GM23338 (cell line): ENCODE measurements around the gene KRTAP19-5. TPM values are rescaled to one million over a fixed set of nuclear protein-coding genes. Genes with fewer than 3 reads are reported as not detected.

ENCODE experiments used
- ATAC-seq: fragments of 200-7000 bp; cut with Tn5 transposase; 3 replicates; pipeline ENCODE4 v1.9.1; 2020
- DNase-seq: peaks from one replicate; pipeline ENCODE4 v3.0.0-alpha.2; 2015; ENCODE audit warnings: low spot score
- H2AFZ ChIP-seq: fragments of 200-600 bp; sonication (generic); 2 replicates; pipeline ENCODE4 v1.8.0; 2016; ENCODE audit warnings: antibody characterized with exemption, mild to moderate bottlenecking, moderate library complexity
- H3F3A ChIP-seq: fragments of 200-600 bp; sonication (generic); replicated peaks from 2 replicates; pipeline ENCODE4 v1.8.0; 2017; ENCODE audit warnings: antibody characterized with exemption, mixed run types, low read depth
- H3K27ac ChIP-seq: fragments of 200-600 bp; sonication (generic); 2 replicates; pipeline ENCODE4 v1.6.1; 2016; ENCODE audit warnings: low read depth
- H3K27me3 ChIP-seq: fragments of 200-600 bp; sonication (generic); 2 replicates; pipeline ENCODE4 v1.8.0; 2016; ENCODE audit warnings: mild to moderate bottlenecking, mixed run types, moderate library complexity; ENCODE audit not compliant: insufficient read depth
- H3K36me3 ChIP-seq: fragments of 200-600 bp; sonication (generic); 2 replicates; pipeline ENCODE4 v1.8.0; 2016; ENCODE audit warnings: mild to moderate bottlenecking; ENCODE audit not compliant: insufficient read depth
- H3K4me1 ChIP-seq: fragments of 200-600 bp; sonication (generic); 2 replicates; pipeline ENCODE4 v1.8.0; 2016; ENCODE audit warnings: mild to moderate bottlenecking, moderate library complexity; ENCODE audit not compliant: insufficient read depth
- H3K4me2 ChIP-seq: fragments of 200-600 bp; sonication (generic); 2 replicates; pipeline ENCODE4 v1.7.1; 2017; ENCODE audit warnings: mixed run types
- H3K4me3 ChIP-seq: fragments of 200-600 bp; sonication (generic); 2 replicates; pipeline ENCODE4 v1.6.1; 2016; ENCODE audit warnings: mixed run types
- H3K79me2 ChIP-seq: fragments of 200-600 bp; sonication (generic); replicated peaks from 2 replicates; pipeline ENCODE4 v1.8.0; 2017; ENCODE audit warnings: mild to moderate bottlenecking; ENCODE audit not compliant: insufficient read depth
- H3K9me2 ChIP-seq: fragments of 200-600 bp; sonication (generic); 2 replicates; pipeline ENCODE4 v1.8.0; 2017; ENCODE audit not compliant: insufficient read depth
- H4K20me1 ChIP-seq: fragments of 200-600 bp; sonication (generic); replicated peaks from 2 replicates; pipeline ENCODE4 v1.8.0; 2017; ENCODE audit warnings: mild to moderate bottlenecking; ENCODE audit not compliant: insufficient read depth
- H3K27ac Mint-ChIP-seq: 2 replicates; pipeline ENCODE4 v1.8.0; 2020; ENCODE audit warnings: inconsistent platforms, mild to moderate bottlenecking, moderate library complexity, mixed read lengths
- H3K27me3 Mint-ChIP-seq: 3 replicates; pipeline ENCODE4 v1.8.0; 2022; ENCODE audit warnings: low read depth, mild to moderate bottlenecking, moderate library complexity, mixed read lengths, inconsistent platforms; ENCODE audit not compliant: insufficient read depth, poor library complexity
- H3K36me3 Mint-ChIP-seq: 3 replicates; pipeline ENCODE4 v1.8.0; 2021; ENCODE audit warnings: low read depth, mild to moderate bottlenecking, inconsistent platforms, moderate library complexity, mixed read lengths
- H3K4me1 Mint-ChIP-seq: 3 replicates; pipeline ENCODE4 v1.8.0; 2020; ENCODE audit warnings: mild to moderate bottlenecking, inconsistent platforms, mixed read lengths
- H3K4me3 Mint-ChIP-seq: 3 replicates; pipeline ENCODE4 v1.8.0; 2021; ENCODE audit warnings: moderate library complexity, mild to moderate bottlenecking, inconsistent platforms, mixed read lengths
- H3K9me3 Mint-ChIP-seq: 3 replicates; pipeline ENCODE4 v1.8.0; 2020; ENCODE audit warnings: moderate library complexity, mild to moderate bottlenecking, inconsistent platforms, mixed read lengths
- CREB1 ChIP-seq: fragments of 250-450 bp; sonication (Bioruptor Pico); IDR thresholded peaks from 2 replicates; pipeline ENCODE4 v1.5.0; 2020; ENCODE audit warnings: low read depth, mild to moderate bottlenecking, moderate library complexity
- EZH2 ChIP-seq: fragments of 200-600 bp; sonication (generic); IDR thresholded peaks from one replicate; pipeline ENCODE4 v1.8.0; 2017; ENCODE audit warnings: antibody characterized with exemption, mild to moderate bottlenecking, low read depth; ENCODE audit not compliant: unreplicated experiment
- EZH2phosphoT487 ChIP-seq: fragments of 200-600 bp; sonication (generic); IDR thresholded peaks from one replicate; pipeline ENCODE4 v1.8.1; 2018; ENCODE audit warnings: antibody characterized with exemption; ENCODE audit not compliant: unreplicated experiment
- JUNB ChIP-seq: IDR thresholded peaks from one replicate; pipeline ENCODE4 v1.6.1; 2016; ENCODE audit warnings: antibody characterized with exemption; ENCODE audit not compliant: unreplicated experiment
- NANOG ChIP-seq: IDR thresholded peaks from 2 replicates; pipeline ENCODE4 v1.6.1; 2016; ENCODE audit warnings: antibody characterized with exemption, borderline replicate concordance
- POLR2AphosphoS5 ChIP-seq: IDR thresholded peaks from 2 replicates; pipeline ENCODE4 v1.6.1; 2016; ENCODE audit warnings: antibody characterized with exemption, low read depth
- STAT1 ChIP-seq: IDR thresholded peaks from one replicate; pipeline ENCODE4 v1.6.1; 2016; ENCODE audit warnings: antibody characterized with exemption; ENCODE audit not compliant: unreplicated experiment
- ZNF114 ChIP-seq: fragments of 250-450 bp; sonication (Bioruptor Pico); IDR thresholded peaks from 2 replicates; pipeline ENCODE4 v1.5.0; 2020; ENCODE audit warnings: mild to moderate bottlenecking, moderate library complexity
- ZNF331 ChIP-seq: fragments of 250-450 bp; sonication (Bioruptor Pico); IDR thresholded peaks from 2 replicates; pipeline ENCODE4 v1.5.0; 2020; ENCODE audit warnings: low read depth, mild to moderate bottlenecking, moderate library complexity
- long read RNA-seq: library from polyadenylated mRNA; unstranded; transcript quantifications from one replicate; pipeline ENCODE4 v2.0.0, GENCODE V29; 2020; ENCODE audit not compliant: unreplicated experiment
- polyA plus RNA-seq: library from polyadenylated mRNA; unstranded; fragments of >200 nt; fragmentation: Nextera tagmentation; extraction: Ambion mirVana; gene quantifications from 2 replicates; pipeline ENCODE4 v1.2.1, GENCODE V29; 2016
- total RNA-seq: library from RNA; depleted of rRNA; stranded (reverse); fragments of >200 nt; shearing (Covaris generic); gene quantifications from 2 replicates; pipeline ENCODE4 v1.2.3, GENCODE V29; 2014; rRNA removed
- TF ChIP-seq, protein P1 (sequence below): IDR thresholded peaks from 2 replicates; pipeline ENCODE4 v1.6.1; 2016; ENCODE audit warnings: antibody characterized with exemption
- TF ChIP-seq, protein P2 (sequence below): IDR thresholded peaks from one replicate; pipeline ENCODE4 v1.6.1; 2018; ENCODE audit warnings: antibody characterized with exemption; ENCODE audit not compliant: unreplicated experiment
- TF ChIP-seq, protein P3 (sequence below), 2 experiments: fragments of 200-600 bp in 1 of 2; sonication (generic) in 1 of 2; conservative IDR thresholded peaks; 2 replicates each; pipeline versions ENCODE4 v1.5.1 to v1.6.1; 2016 to 2017; ENCODE audit warnings: antibody characterized with exemption in 2 of 2, low read depth in 2 of 2, mild to moderate bottlenecking in 2 of 2, moderate library complexity in 1 of 2
- TF ChIP-seq, protein P4 (sequence below): fragments of 250-450 bp; sonication (Bioruptor Pico); IDR thresholded peaks from 2 replicates; pipeline ENCODE4 v1.5.0; 2020; ENCODE audit warnings: mild to moderate bottlenecking, moderate library complexity

KRTAP19-5 gene
- total RNA-seq, result not detected in 2 replicates
- not detected in 2 replicates for polyA plus RNA-seq
- long read RNA-seq, result 0 reads

DNA sequence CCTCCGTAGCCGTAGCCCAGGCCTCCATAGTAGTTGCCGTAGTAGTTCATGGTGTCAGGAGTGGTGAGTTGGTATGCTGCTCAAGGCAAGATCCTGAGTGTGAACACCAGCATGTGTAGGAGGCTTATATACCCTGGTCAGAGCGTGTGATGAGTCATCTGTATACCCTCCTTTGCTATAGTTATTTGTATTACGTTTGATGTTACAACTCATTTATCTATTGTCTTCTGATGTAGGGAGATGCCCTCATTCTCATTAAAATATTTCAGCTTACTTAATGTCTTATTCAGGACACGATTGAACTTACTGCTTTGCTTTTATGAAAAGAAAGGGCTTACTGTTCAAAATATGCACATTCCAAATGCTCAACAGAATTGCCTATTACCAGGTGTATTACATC, at the start of gene KRTAP19-5:
Gene KRTAP19-5 (minus strand): TSS at position 101 of the 400 bp plus-strand sequence. CDS start 51 bp downstream, at position 50.
- no peaks in the 10 kb centered on the region for H3K9me2 ChIP-seq
- no peak within 1 kb of the TSS for H3K4me3 ChIP-seq
- no peaks in the 10 kb centered on the region for H3K36me3 ChIP-seq
- H3K27ac ChIP-seq, result no peak within 1 kb of the TSS
- Mint-ChIP-seq H3K4me3 (no peak within 1 kb of the TSS), H3K27ac (no peak within 1 kb of the TSS), H3K27me3 (peaks cover 6% of the 10 kb centered on the region), H3K9me3 (no peaks in the 10 kb centered on the region), H3K4me1 (no peaks in the 10 kb centered on the region; the same call in 2 of the 3 replicates), H3K36me3 (no peaks in the 10 kb centered on the region)
- H3K4me2 ChIP-seq, result no peak within 1 kb of the TSS
- H3K27me3 ChIP-seq, result no peaks in the 10 kb centered on the region
- no peaks in the 10 kb centered on the region; the same call in 1 of the 2 replicates for H4K20me1 ChIP-seq
- ATAC-seq (no peak), DNase-seq (no peak)
- TF ChIP-seq EZH2phosphoT487 (no peak), ZNF331 (CRISPR knock-in tag) (no peak), NANOG (no peak), POLR2AphosphoS5 (no peak), CREB1 (no peak), ZNF114 (CRISPR knock-in tag) (no peak), JUNB (no peak), STAT1 (no peak), EZH2 (no peak)
- TF ChIP-seq, protein P1, sequence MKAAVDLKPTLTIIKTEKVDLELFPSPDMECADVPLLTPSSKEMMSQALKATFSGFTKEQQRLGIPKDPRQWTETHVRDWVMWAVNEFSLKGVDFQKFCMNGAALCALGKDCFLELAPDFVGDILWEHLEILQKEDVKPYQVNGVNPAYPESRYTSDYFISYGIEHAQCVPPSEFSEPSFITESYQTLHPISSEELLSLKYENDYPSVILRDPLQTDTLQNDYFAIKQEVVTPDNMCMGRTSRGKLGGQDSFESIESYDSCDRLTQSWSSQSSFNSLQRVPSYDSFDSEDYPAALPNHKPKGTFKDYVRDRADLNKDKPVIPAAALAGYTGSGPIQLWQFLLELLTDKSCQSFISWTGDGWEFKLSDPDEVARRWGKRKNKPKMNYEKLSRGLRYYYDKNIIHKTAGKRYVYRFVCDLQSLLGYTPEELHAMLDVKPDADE, result no peak
- TF ChIP-seq, protein P2, sequence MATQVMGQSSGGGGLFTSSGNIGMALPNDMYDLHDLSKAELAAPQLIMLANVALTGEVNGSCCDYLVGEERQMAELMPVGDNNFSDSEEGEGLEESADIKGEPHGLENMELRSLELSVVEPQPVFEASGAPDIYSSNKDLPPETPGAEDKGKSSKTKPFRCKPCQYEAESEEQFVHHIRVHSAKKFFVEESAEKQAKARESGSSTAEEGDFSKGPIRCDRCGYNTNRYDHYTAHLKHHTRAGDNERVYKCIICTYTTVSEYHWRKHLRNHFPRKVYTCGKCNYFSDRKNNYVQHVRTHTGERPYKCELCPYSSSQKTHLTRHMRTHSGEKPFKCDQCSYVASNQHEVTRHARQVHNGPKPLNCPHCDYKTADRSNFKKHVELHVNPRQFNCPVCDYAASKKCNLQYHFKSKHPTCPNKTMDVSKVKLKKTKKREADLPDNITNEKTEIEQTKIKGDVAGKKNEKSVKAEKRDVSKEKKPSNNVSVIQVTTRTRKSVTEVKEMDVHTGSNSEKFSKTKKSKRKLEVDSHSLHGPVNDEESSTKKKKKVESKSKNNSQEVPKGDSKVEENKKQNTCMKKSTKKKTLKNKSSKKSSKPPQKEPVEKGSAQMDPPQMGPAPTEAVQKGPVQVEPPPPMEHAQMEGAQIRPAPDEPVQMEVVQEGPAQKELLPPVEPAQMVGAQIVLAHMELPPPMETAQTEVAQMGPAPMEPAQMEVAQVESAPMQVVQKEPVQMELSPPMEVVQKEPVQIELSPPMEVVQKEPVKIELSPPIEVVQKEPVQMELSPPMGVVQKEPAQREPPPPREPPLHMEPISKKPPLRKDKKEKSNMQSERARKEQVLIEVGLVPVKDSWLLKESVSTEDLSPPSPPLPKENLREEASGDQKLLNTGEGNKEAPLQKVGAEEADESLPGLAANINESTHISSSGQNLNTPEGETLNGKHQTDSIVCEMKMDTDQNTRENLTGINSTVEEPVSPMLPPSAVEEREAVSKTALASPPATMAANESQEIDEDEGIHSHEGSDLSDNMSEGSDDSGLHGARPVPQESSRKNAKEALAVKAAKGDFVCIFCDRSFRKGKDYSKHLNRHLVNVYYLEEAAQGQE, result no peak
- TF ChIP-seq, protein P3, sequence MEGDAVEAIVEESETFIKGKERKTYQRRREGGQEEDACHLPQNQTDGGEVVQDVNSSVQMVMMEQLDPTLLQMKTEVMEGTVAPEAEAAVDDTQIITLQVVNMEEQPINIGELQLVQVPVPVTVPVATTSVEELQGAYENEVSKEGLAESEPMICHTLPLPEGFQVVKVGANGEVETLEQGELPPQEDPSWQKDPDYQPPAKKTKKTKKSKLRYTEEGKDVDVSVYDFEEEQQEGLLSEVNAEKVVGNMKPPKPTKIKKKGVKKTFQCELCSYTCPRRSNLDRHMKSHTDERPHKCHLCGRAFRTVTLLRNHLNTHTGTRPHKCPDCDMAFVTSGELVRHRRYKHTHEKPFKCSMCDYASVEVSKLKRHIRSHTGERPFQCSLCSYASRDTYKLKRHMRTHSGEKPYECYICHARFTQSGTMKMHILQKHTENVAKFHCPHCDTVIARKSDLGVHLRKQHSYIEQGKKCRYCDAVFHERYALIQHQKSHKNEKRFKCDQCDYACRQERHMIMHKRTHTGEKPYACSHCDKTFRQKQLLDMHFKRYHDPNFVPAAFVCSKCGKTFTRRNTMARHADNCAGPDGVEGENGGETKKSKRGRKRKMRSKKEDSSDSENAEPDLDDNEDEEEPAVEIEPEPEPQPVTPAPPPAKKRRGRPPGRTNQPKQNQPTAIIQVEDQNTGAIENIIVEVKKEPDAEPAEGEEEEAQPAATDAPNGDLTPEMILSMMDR (conservative IDR thresholded peaks at IDR 0.05; ENCODE audit: low read depth in 2 of 2), result no peak
- TF ChIP-seq, protein P4, sequence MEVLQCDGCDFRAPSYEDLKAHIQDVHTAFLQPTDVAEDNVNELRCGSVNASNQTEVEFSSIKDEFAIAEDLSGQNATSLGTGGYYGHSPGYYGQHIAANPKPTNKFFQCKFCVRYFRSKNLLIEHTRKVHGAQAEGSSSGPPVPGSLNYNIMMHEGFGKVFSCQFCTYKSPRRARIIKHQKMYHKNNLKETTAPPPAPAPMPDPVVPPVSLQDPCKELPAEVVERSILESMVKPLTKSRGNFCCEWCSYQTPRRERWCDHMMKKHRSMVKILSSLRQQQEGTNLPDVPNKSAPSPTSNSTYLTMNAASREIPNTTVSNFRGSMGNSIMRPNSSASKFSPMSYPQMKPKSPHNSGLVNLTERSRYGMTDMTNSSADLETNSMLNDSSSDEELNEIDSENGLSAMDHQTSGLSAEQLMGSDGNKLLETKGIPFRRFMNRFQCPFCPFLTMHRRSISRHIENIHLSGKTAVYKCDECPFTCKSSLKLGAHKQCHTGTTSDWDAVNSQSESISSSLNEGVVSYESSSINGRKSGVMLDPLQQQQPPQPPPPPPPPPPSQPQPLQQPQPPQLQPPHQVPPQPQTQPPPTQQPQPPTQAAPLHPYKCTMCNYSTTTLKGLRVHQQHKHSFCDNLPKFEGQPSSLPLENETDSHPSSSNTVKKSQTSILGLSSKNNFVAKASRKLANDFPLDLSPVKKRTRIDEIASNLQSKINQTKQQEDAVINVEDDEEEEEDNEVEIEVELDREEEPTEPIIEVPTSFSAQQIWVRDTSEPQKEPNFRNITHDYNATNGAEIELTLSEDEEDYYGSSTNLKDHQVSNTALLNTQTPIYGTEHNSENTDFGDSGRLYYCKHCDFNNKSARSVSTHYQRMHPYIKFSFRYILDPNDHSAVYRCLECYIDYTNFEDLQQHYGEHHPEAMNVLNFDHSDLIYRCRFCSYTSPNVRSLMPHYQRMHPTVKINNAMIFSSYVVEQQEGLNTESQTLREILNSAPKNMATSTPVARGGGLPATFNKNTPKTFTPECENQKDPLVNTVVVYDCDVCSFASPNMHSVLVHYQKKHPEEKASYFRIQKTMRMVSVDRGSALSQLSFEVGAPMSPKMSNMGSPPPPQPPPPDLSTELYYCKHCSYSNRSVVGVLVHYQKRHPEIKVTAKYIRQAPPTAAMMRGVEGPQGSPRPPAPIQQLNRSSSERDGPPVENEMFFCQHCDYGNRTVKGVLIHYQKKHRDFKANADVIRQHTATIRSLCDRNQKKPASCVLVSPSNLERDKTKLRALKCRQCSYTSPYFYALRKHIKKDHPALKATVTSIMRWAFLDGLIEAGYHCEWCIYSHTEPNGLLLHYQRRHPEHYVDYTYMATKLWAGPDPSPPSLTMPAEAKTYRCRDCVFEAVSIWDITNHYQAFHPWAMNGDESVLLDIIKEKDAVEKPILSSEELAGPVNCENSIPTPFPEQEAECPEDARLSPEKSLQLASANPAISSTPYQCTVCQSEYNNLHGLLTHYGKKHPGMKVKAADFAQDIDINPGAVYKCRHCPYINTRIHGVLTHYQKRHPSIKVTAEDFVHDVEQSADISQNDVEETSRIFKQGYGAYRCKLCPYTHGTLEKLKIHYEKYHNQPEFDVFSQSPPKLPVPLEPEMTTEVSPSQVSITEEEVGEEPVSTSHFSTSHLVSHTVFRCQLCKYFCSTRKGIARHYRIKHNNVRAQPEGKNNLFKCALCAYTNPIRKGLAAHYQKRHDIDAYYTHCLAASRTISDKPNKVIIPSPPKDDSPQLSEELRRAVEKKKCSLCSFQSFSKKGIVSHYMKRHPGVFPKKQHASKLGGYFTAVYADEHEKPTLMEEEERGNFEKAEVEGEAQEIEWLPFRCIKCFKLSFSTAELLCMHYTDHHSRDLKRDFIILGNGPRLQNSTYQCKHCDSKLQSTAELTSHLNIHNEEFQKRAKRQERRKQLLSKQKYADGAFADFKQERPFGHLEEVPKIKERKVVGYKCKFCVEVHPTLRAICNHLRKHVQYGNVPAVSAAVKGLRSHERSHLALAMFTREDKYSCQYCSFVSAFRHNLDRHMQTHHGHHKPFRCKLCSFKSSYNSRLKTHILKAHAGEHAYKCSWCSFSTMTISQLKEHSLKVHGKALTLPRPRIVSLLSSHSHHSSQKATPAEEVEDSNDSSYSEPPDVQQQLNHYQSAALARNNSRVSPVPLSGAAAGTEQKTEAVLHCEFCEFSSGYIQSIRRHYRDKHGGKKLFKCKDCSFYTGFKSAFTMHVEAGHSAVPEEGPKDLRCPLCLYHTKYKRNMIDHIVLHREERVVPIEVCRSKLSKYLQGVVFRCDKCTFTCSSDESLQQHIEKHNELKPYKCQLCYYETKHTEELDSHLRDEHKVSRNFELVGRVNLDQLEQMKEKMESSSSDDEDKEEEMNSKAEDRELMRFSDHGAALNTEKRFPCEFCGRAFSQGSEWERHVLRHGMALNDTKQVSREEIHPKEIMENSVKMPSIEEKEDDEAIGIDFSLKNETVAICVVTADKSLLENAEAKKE, result no peak
- H2AFZ ChIP-seq, result no peak within 1 kb of the TSS
- no peaks in the 10 kb centered on the region for H3K4me1 ChIP-seq
- H3F3A ChIP-seq, result no peaks in the 10 kb centered on the region
- no peaks in the 10 kb centered on the region for H3K79me2 ChIP-seq
